ENCODE measurements around the gene DDAH2.
A peak's percentile ranks its signal among the peaks of the same experiment; 100 is the strongest.
"Not testable (repeated sequence)": the region's sequence is repeated elsewhere in the genome, so short reads cannot be mapped to it uniquely, and the experiment has no call there.

DDAH2 gene

DNA sequence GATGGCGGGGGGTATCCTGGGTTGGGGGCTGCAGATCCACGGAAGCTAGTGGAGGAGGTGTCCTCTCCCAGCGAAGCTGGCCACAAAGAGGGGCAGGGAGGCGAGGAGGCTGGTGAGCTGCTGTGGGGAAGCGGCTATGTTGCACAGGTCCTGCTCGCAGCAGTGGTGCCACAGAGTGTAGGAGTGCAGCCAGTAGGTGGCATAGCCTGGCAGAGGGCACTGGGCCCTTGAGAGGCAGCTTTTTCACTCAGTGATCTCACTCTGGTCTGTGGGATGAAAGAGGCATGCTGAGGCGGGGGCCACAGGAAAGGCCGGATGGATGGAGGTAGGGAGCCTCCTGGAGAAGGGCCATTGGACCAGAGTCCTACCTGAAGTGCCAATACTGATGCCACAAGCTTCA lies 16.8 kb downstream of the DDAH2 start:
- DNase-seq = peak in 1 of 2 experiments; percentile 21

DNA sequence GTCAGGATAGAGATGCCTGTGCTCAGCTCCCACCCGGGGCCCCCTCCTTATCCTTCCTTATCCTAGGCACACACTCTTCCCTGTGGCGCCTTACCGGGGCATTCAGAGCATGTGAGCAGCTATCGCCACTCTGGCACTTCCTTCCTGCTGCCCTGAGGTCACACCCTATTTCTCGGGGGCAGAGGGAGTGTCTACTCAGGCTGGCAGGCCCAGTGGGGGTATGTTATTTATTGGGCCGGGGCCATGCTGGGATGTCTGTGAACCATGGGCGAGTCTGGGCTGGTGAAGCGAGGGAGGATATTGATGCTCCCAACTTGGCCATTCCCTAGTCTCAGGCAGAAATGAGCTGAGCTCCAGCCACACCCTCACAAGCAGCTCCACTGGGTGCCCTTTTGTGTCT lies 17.9 kb downstream of the DDAH2 start:
- no peak for DNase-seq

GRCh38 chr6:31710523-31711219 lies 18.4 kb downstream of the DDAH2 start:
- no peak for DNase-seq

DNA sequence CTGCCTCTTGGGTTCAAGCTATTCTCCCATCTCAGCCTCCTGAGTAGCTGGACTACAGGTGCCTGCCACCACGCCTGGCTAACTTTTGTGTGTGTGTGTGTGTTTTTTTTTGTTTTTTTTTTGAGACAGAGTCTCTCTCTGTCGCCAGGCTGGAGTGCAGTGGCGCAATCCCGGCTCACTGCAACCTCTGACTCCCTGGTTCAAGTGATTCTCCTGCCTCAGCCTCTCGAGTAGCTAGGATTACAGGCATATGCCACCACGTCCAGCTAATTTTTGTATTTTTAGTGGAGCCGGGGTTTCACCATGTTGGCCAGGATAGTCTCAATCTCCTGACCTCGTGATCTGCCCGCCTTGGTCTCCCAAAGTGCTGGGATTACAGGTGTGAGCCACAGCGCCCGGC lies 19.9 kb downstream of the DDAH2 start:
- DNase-seq = not testable (repeated sequence)

DNA sequence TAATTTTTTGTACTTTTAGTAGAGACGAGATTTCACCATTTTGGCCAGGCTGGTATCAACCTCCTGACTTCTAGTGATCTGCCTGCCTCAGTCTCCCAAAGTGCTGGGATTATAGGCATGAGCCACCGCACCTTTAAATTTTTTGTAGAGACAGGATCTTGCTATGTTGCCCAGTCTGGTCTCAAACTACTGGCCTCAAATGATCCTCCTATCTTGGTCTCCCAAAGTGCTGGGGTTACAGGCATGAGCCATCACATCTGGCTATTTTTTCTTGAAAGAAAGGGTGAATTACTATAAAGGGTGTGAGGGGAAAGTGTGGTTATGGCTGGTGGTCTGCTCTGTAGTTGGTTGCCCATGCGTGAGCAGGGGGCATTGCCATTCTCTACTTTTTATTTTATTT lies 20.9 kb downstream of the DDAH2 start:
- no peak for DNase-seq

GRCh38 chr6:31707701-31708100 lies 21.4 kb downstream of the DDAH2 start:
- DNase-seq = no peak

DNA sequence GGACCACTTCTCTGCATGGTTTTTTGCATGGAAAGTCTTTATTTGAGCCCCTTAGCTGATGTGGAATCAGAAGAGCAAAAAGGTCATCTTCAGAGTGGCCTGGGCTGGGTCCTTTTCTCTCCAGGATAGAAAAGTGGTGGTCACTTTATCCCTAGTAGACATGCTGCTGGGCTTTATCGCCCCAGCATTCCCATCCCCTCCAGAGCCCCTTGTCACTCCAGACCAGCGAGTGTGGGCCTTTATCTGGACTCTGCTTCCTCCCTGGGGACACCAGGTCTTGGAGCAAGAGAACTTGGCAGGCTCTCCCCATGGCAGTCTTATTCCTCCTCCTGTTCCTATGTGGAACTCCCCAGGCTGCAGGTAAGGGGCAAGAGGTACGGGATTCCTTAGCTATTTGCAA lies 22.5 kb downstream of the DDAH2 start, which contains the start of gene LY6G6F:
Gene LY6G6F (plus strand): TSS at position 268 of the 400 bp plus-strand sequence. CDS start 41 bp downstream, at position 309.
- DNase-seq = no peak

GRCh38 chr6:31705931-31706330 lies 23.2 kb downstream of the DDAH2 start:
- no peak for DNase-seq

GRCh38 chr6:31702819-31703716 lies 26.0 kb downstream of the DDAH2 start, which contains the start of gene ABHD16A:
TSS of gene ABHD16A (minus strand) at chr6:31703324. CDS start at chr6:31703281, 43 bp downstream.
- DNase-seq = peak; percentile 92 to 97

DNA sequence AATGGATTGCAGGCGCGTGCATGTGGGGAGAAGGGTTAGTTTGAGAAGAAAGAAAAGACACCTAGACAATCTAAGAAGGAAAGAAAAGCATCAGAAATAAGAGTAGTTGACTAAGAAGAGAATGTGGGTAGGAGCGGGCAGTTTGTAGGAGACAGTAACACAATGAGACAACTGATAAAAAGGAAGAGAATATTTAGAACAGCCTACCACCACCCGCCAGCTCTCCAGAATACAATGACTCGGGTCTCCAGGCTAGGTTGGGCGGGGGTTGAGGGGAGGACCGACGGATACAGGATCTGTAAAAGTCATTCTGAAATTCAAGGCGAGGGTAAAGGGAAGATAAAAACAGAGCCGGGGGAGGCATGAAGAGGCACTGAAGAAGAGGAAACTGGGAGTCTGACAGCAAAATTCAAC lies 26.7 kb downstream of the DDAH2 start:
- DNase-seq = no peak

DNA sequence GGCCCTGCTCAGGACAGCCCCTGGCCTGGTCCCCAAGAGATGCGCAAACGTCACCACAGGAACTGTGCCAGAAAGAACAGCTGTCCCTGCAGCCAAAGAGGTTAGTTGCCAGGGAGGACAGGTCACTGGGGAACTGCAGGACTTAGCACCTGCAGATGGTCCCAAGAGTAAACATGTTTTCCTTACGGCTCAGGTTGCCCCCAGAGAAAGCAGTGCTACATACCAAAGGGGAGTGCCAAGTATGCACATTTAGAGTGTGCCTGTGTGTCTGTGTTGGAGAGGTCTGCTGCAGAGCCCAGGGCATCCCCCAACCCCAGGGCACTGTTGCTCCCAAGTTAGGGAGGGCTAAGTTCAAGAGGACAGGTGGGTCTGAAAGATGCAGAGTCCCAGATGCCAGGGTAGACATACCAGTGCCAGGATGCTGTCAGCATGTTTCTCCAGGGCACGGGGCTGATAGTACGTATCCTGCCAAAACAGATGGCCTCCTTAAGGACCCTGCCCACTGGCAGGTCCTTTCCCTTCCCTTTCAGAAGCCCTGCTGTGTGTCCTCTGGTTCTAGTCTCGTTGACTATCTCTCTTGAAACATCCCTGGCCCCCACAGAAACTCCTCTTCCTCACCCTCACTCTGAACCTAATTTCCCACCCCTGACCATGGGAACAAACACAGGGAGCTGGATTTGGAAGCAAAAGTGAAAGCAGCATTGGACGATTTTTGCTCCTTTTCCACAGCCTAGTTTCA lies 27.3 kb downstream of the DDAH2 start:
- no peak for DNase-seq

GRCh38 chr6:31700740-31701401 lies 28.2 kb downstream of the DDAH2 start:
- no peak for DNase-seq

DNA sequence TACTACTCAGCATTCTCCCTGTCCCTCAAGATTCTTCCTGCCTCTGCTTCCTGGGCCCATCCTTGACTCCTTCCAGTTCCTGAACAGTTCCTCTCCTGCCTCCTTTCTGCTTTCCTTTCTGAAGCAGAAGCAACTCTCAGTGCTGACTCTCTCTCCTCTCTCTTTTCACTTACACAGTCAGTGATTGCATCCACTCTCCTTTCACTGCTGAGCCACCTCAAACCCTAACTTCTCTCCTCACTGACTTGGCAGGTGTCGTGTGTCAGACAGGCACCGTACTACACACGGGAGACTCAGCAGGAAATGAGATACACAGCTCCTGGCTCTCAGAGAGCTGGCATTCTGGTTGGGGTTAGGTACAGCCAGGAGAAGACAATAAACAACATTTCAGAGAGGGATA lies 31.5 kb downstream of the DDAH2 start:
- no peak for DNase-seq

DNA sequence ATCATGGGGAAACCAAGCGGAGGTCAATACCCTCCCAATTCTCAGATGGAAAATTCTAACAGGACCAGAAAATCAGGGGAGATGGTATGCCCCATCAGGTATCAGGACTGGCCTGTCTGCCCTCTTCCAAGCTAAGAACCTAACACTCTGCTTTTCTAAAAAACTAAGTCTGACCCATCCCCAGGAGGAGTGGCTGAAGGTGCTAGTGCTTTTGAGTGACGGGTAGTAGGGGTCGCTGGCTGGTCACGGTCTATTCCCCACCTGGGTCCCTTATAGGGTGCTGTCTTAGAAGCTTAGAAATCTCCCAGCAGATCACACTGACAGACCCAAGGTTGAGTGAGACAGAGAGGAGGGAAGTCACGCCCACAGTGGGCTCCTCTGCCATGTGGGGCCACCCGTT lies 35.6 kb downstream of the DDAH2 start:
- DNase-seq = no peak

DNA sequence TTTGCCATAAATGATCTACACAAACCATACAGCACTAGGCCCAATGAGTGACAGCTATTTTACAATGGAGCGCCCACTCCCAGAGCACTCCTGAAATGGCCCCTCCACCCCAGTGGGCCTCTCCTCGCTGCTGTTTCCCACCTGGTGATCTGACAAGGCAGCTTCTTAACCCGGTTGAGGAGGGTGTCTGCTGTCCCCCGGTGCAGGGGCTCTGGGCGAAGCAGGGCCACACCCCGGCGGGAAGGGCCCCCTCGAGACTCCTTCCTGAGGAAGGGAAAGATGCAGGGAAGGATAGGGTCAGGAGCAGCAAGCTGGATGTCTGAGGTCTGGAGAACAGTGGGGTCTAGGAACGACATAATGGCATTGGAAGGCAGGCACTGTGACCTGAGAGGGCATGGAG lies 36.2 kb downstream of the DDAH2 start:
- no peak for DNase-seq

DNA sequence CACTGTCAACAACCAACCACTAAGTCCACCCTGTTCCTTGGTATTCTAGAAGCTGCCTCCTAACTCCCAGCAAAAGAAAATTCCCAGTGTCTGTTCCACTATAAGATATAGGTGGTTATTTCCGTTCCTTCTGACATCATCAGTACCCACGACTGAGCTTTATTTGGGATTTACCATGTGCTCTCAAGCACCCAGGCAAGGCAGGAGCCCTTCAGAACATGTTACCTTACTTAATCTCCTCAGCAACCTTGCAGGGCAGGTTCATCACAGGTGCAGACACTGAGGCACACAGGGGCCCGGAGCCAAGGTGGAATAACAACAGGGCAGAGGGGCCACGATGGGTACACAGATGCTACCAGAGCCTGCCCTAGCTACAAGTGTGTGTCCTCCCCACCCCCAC lies 36.7 kb downstream of the DDAH2 start:
- no peak for DNase-seq

DNA sequence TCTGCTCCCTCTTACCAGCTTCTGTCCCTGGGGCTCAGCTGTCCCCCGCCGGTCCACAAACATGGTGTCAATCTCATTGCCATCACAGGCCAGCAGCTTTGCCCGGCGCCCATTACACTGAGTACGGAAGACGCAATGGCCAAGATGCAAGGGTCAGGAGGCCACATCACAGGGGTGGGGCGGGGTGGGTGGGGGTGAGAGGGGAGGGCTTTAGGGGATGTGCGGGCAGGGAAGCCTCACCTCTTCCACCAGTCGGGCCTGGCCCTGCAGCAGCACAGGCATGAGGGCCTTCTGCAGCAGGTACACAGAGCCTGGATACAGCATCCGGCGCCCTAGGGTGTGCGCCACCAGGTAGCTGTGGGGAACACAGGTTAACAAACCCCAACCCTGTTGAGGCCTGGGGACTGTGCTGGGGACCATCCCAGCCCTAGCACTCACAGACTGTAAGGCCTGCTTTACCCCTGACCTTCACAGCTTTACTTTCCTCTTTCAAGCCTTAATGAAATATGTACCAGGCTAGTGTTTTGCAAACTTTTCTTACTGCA lies 37.5 kb downstream of the DDAH2 start:
- no peak for DNase-seq

GRCh38 chr6:31691078-31691463 lies 38.0 kb downstream of the DDAH2 start:
- no peak for DNase-seq

GRCh38 chr6:31690231-31691077 lies 38.6 kb downstream of the DDAH2 start:
- no peak for DNase-seq

- DNase-seq = no peak
Measured at GRCh38 chr6:31689249-31690110, 39.6 kb downstream of the DDAH2 start.
